ENCODE results near the gene ANKMY2. TPM values are rescaled to one million over a fixed set of nuclear protein-coding genes. Genes with fewer than 3 reads are reported as not detected.

The ANKMY2 gene
- total RNA-seq, 5 donors from 2014 or later (not counting 1 experiment from before 2014, with no cell fraction given): 7.8 to 10.9 (median 10.0) TPM

DNA sequence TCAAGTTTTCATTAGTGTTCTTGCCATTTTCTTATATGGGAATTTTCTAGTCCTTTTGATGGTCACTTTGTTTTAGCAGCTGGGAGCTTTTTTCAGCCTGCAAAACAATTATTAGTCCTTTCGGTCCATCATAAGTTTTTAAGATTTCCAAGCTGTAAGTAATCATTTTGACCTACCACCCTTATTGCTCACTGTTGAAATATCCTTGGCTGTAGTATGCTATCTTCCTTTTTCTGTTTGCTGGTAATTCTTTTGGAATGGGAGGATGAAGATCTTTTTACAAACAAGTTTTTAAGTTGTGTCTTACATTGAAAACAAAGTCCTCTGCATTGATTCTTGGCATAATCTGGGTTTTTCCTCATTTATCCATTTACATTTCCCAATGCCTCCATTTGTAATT is 24.5 kb upstream of the ANKMY2 start:
- no peaks in the 10 kb centered on the region for H3K27me3 ChIP-seq (replicated peaks in 1 of 2; ENCODE audit: control insufficient read depth in 2 of 2, extremely low read depth in 1 of 2, insufficient read depth in 2 of 2, low read length in 1 of 2)
- no peak overlapping the region for H3K27ac Mint-ChIP-seq
- no peaks in the 10 kb centered on the region for H3K9me3 Mint-ChIP-seq
- no peaks in the 10 kb centered on the region for H3K27me3 Mint-ChIP-seq
- WGBS (ENCODE audit: insufficient coverage): no CpG with 5 or more reads among the region's 1 CpG
- H3K27ac ChIP-seq (ENCODE audit: low read length): no peak overlapping the region
- ATAC-seq (replicated peaks in 1 of 4) (no peak), DNase-seq (no peak)
- H3K4me3 Mint-ChIP-seq: no peak overlapping the region
- H3K4me3 ChIP-seq (ENCODE audit: control insufficient read depth in 1 of 2, extremely low read depth in 1 of 2, low read length in 1 of 2): no peak overlapping the region
- no peaks in the 10 kb centered on the region for H3K4me1 ChIP-seq (ENCODE audit: control insufficient read depth in 1 of 2, extremely low read depth in 1 of 2, insufficient read depth in 2 of 2, low read length in 2 of 2)
- ChIA-PET POLR2A (no interaction called here), CTCF (interaction anchor here in 1 of 2 donors (0.7 kb wide), 1 partner anchor 14 kb away, joined by 4 read pairs; no protein-coding TSS in a partner anchor)
- H3K36me3 Mint-ChIP-seq: peaks cover 60% of the 10 kb centered on the region
- H3K4me1 Mint-ChIP-seq: peaks cover 6 to 30% (median 21%) of the 10 kb centered on the region in 3 donors
- no peaks in the 10 kb centered on the region for H3K9me3 ChIP-seq
- H3K36me3 ChIP-seq (ENCODE audit: control insufficient read depth in 2 of 2, extremely low read depth in 1 of 2, insufficient read depth in 1 of 2, low read length in 1 of 2): peaks cover 0 to 20% of the 10 kb centered on the region in 2 donors

DNA sequence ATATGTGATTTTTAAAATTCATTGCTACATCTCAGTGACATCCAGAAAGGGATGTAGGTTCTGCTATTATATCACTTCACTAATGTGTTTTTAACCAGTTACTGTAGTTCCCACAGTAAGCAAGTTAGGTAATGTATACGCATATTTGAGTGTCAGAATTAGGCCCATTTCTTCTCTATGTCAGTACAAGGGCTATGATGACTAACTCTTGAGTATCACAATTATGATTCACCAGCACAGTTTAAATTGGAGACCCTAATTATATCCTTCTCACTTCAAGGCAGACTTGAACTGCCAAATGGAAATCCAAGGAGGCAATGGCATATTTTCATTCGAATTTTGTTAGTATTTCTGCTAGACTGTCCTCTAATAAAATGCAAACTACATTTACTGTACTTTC is 24.0 kb upstream of the ANKMY2 start:
- no peak overlapping the region for H3K27ac ChIP-seq (ENCODE audit: low read length)
- H3K4me3 ChIP-seq (ENCODE audit: control insufficient read depth in 1 of 2, extremely low read depth in 1 of 2, low read length in 1 of 2): no peak overlapping the region
- whole genome bisulfite sequencing (ENCODE audit: insufficient coverage): no CpG with 5 or more reads among the region's 2 CpGs
- H3K9me3 ChIP-seq: no peaks in the 10 kb centered on the region
- no peaks in the 10 kb centered on the region for H3K27me3 Mint-ChIP-seq
- H3K36me3 Mint-ChIP-seq: peaks cover 59% of the 10 kb centered on the region
- H3K4me1 ChIP-seq (ENCODE audit: control insufficient read depth in 1 of 2, extremely low read depth in 1 of 2, insufficient read depth in 2 of 2, low read length in 2 of 2): no peaks in the 10 kb centered on the region
- H3K9me3 Mint-ChIP-seq: no peaks in the 10 kb centered on the region
- no peak overlapping the region for H3K27ac Mint-ChIP-seq
- DNase-seq: no peak
- CTCF ChIA-PET: interaction anchor here in 1 of 2 donors (0.7 kb wide), 1 partner anchor 14 kb away, joined by 4 read pairs; no protein-coding TSS in a partner anchor
- no peak overlapping the region for H3K4me3 Mint-ChIP-seq
- peaks cover 6 to 30% (median 21%) of the 10 kb centered on the region in 3 donors for H3K4me1 Mint-ChIP-seq
- ATAC-seq (replicated peaks in 1 of 4): no peak
- no peaks in the 10 kb centered on the region for H3K27me3 ChIP-seq (replicated peaks in 1 of 2; ENCODE audit: control insufficient read depth in 2 of 2, extremely low read depth in 1 of 2, insufficient read depth in 2 of 2, low read length in 1 of 2)
- peaks cover 0 to 17% of the 10 kb centered on the region in 2 donors for H3K36me3 ChIP-seq (ENCODE audit: control insufficient read depth in 2 of 2, extremely low read depth in 1 of 2, insufficient read depth in 1 of 2, low read length in 1 of 2)
- POLR2A ChIA-PET: no interaction called here

DNA sequence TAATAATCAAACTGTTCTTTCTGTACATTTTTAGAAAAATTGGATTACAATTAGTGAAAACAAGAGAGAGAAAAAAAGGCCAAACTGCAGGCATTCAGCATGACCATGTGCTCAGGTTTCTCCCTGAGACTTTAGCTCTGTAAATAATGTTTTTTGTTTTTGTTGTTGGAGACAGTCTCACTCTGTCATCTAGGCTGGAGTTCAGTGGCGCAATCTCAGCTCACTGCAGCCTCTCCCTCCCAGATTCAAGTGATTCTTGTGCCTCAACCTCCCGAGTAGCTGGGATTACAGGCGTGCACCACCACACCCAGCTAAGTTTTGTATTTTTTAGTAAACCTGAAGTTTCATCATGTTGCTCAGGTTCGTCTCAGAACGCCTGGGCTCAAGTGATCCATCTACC is 23.4 kb upstream of the ANKMY2 start:
- ChIA-PET CTCF (no interaction called here), POLR2A (no interaction called here)
- H3K36me3 ChIP-seq (ENCODE audit: control insufficient read depth in 2 of 2, extremely low read depth in 1 of 2, insufficient read depth in 1 of 2, low read length in 1 of 2): peaks cover 0 to 13% of the 10 kb centered on the region in 2 donors
- H3K27ac ChIP-seq (ENCODE audit: low read length): no peak overlapping the region
- DNase-seq (no peak), ATAC-seq (replicated peaks in 1 of 4) (no peak)
- H3K4me1 ChIP-seq (ENCODE audit: control insufficient read depth in 1 of 2, extremely low read depth in 1 of 2, insufficient read depth in 2 of 2, low read length in 2 of 2): no peaks in the 10 kb centered on the region
- Mint-ChIP-seq H3K4me1 (peaks cover 10 to 30% (median 23%) of the 10 kb centered on the region in 3 donors), H3K4me3 (no peak overlapping the region), H3K27me3 (no peaks in the 10 kb centered on the region), H3K36me3 (peaks cover 64% of the 10 kb centered on the region), H3K9me3 (no peaks in the 10 kb centered on the region), H3K27ac (no peak overlapping the region)
- H3K4me3 ChIP-seq (ENCODE audit: control insufficient read depth in 1 of 2, extremely low read depth in 1 of 2, low read length in 1 of 2): no peak overlapping the region
- H3K27me3 ChIP-seq (replicated peaks in 1 of 2; ENCODE audit: control insufficient read depth in 2 of 2, extremely low read depth in 1 of 2, insufficient read depth in 2 of 2, low read length in 1 of 2): no peaks in the 10 kb centered on the region
- H3K9me3 ChIP-seq: no peaks in the 10 kb centered on the region
- WGBS (ENCODE audit: insufficient coverage): 100% methylated on average over 1 of the region's 5 CpGs

DNA sequence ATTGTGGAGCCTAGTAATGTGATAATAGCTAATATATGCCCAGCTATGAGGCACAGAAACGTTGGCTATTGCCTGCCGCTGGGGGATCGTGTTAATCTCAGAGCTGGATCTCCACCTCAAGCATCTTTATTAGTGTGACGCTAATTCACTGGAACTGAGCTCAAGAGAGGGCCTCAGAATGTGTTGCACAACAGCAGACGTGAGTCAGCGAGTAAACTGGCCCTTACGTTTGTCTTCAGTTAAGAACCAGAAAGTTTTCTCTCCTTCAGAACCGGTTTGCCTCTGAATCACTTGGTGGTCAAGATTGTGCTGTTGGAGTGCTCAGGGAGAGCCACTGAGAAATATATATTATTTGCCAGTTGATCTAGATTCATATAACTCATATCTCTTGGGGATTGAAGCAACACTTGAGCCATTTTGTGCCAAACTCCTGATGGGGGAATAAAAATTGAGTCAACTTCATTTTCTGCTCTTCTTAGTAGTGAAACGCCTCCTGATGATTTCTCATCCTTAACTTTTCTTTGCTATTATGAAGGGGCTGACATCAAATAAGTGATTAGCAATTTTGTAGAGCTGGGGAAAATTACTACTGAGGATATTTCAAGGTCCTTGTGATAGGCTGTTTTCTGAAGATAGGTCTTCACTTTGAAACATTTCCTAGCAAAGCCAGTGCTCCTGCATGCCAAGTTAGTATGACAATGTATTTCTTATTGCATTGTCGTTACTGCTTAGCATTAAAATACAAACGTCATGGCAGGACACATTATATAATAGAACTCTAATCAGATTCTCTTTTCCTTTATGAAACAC is 22.7 kb upstream of the ANKMY2 start:
- Mint-ChIP-seq H3K27me3 (no peaks in the 10 kb centered on the region), H3K4me3 (no peak overlapping the region), H3K27ac (no peak overlapping the region), H3K4me1 (peaks cover 10 to 30% (median 23%) of the 10 kb centered on the region in 3 donors), H3K36me3 (peaks cover 63% of the 10 kb centered on the region), H3K9me3 (no peaks in the 10 kb centered on the region)
- Histone ChIP-seq H3K4me1 (ENCODE audit: control insufficient read depth in 1 of 2, extremely low read depth in 1 of 2, insufficient read depth in 2 of 2, low read length in 2 of 2) (no peaks in the 10 kb centered on the region), H3K9me3 (no peaks in the 10 kb centered on the region), H3K4me3 (ENCODE audit: control insufficient read depth in 1 of 2, extremely low read depth in 1 of 2, low read length in 1 of 2) (no peak overlapping the region), H3K27me3 (replicated peaks in 1 of 2; ENCODE audit: control insufficient read depth in 2 of 2, extremely low read depth in 1 of 2, insufficient read depth in 2 of 2, low read length in 1 of 2) (no peaks in the 10 kb centered on the region), H3K27ac (ENCODE audit: low read length) (no peak overlapping the region), H3K36me3 (ENCODE audit: control insufficient read depth in 2 of 2, extremely low read depth in 1 of 2, insufficient read depth in 1 of 2, low read length in 1 of 2) (peaks cover 0 to 13% of the 10 kb centered on the region in 2 donors)
- no peak for ATAC-seq (replicated peaks in 1 of 4)
- peak in 2 of 35 experiments; percentile 16 to 26 for DNase-seq
- CTCF ChIA-PET: interaction anchor here in 1 of 2 donors (0.6 kb wide), 1 partner anchor 540 kb away, joined by 6 read pairs; no protein-coding TSS in a partner anchor
- POLR2A ChIA-PET: no interaction called here
- WGBS (ENCODE audit: insufficient coverage): 98% methylated on average over 7 of the region's 11 CpGs

DNA sequence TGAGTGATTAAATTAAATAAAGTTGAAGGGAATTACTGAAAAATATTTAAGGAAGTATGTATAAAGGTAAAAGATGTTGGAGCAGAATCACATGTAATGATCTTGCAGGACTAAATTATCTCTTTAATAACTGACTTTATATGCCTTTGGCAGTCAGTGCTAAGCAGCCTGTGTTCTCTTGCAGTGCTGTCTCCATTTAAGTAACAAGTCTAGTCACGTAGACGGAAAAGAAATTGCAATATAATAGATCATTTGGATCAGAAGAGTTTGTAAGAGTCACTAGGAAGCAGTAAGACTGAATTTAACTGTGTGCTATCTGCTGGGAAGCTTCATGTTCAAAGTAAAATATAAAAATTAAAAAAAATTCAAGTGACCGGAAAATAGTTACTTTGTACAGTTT is 21.8 kb upstream of the ANKMY2 start:
- CTCF ChIA-PET: no interaction called here
- no peak for DNase-seq

DNA sequence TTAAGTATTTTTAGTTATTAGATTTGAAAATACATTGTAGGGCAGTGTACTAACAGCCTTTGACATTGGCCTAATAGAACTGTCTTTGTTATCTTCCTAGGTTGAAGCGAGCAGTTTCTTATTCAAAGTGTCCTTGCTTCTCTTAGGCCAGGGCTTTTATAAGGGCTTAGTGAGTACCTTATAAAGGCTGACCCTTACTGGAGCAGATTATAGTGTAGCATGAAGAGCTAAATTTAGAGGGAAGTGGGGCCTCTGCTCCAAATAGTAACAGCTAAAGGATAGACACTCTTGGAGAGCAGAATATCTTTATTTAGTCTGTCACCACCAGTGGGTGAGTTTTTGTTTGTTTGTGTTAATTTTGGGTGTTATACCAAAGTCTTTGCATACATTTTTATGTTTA is 16.4 kb upstream of the ANKMY2 start:
- H3K4me3 Mint-ChIP-seq: no peak overlapping the region
- no peak for ATAC-seq (replicated peaks in 1 of 4)
- 100% methylated on average over 1 of the region's 1 CpG for WGBS (ENCODE audit: insufficient coverage)
- no peaks in the 10 kb centered on the region for H3K27me3 ChIP-seq (replicated peaks in 1 of 2; ENCODE audit: control insufficient read depth in 2 of 2, extremely low read depth in 1 of 2, insufficient read depth in 2 of 2, low read length in 1 of 2)
- H3K4me3 ChIP-seq (ENCODE audit: control insufficient read depth in 1 of 2, extremely low read depth in 1 of 2, low read length in 1 of 2): no peak overlapping the region
- peaks cover 16% of the 10 kb centered on the region for H3K36me3 Mint-ChIP-seq
- no peaks in the 10 kb centered on the region for H3K9me3 ChIP-seq
- POLR2A ChIA-PET: interaction anchor here in 1 of 2 donors (1.0 kb wide), 1 partner anchor 16 kb away, joined by 3 read pairs; the partner anchor contains the start of genes ANKMY2 and BZW2
- no peaks in the 10 kb centered on the region for H3K9me3 Mint-ChIP-seq
- DNase-seq: no peak
- no peaks in the 10 kb centered on the region for H3K27me3 Mint-ChIP-seq
- no peak overlapping the region for H3K27ac ChIP-seq (ENCODE audit: low read length)
- no peaks in the 10 kb centered on the region for H3K4me1 ChIP-seq (ENCODE audit: control insufficient read depth in 1 of 2, extremely low read depth in 1 of 2, insufficient read depth in 2 of 2, low read length in 2 of 2)
- H3K36me3 ChIP-seq (ENCODE audit: control insufficient read depth in 2 of 2, extremely low read depth in 1 of 2, insufficient read depth in 1 of 2, low read length in 1 of 2): peaks cover 0 to 8% of the 10 kb centered on the region in 2 donors
- H3K4me1 Mint-ChIP-seq: peaks cover 26 to 27% (median 27%) of the 10 kb centered on the region in 3 donors
- no peak overlapping the region for H3K27ac Mint-ChIP-seq
- CTCF ChIA-PET: interaction anchor here in 1 of 2 donors (0.5 kb wide), 1 partner anchor 1078 kb away, joined by 6 read pairs; no protein-coding TSS in a partner anchor

More for the DNA sequence above, 21.8 kb upstream of the ANKMY2 start:
- WGBS (ENCODE audit: insufficient coverage): 100% methylated on average over 2 of the region's 3 CpGs
- H3K9me3 Mint-ChIP-seq: no peaks in the 10 kb centered on the region
- H3K27me3 ChIP-seq (replicated peaks in 1 of 2; ENCODE audit: control insufficient read depth in 2 of 2, extremely low read depth in 1 of 2, insufficient read depth in 2 of 2, low read length in 1 of 2): no peaks in the 10 kb centered on the region
- H3K4me3 Mint-ChIP-seq: no peak overlapping the region
- POLR2A ChIA-PET: interaction anchor here (0.6 to 1.0 kb wide), 2 partner anchors 30 to 147 kb away, joined by 3 to 6 read pairs; no protein-coding TSS in a partner anchor
- H3K9me3 ChIP-seq: no peaks in the 10 kb centered on the region
- peaks cover 57% of the 10 kb centered on the region for H3K36me3 Mint-ChIP-seq
- H3K27ac ChIP-seq (ENCODE audit: low read length): no peak overlapping the region
- H3K27ac Mint-ChIP-seq: no peak overlapping the region
- no peak for ATAC-seq (replicated peaks in 1 of 4)
- H3K4me3 ChIP-seq (ENCODE audit: control insufficient read depth in 1 of 2, extremely low read depth in 1 of 2, low read length in 1 of 2): no peak overlapping the region
- H3K27me3 Mint-ChIP-seq: no peaks in the 10 kb centered on the region
- H3K36me3 ChIP-seq (ENCODE audit: control insufficient read depth in 2 of 2, extremely low read depth in 1 of 2, insufficient read depth in 1 of 2, low read length in 1 of 2): peaks cover 0 to 13% of the 10 kb centered on the region in 2 donors
- no peaks in the 10 kb centered on the region for H3K4me1 ChIP-seq (ENCODE audit: control insufficient read depth in 1 of 2, extremely low read depth in 1 of 2, insufficient read depth in 2 of 2, low read length in 2 of 2)
- peaks cover 13 to 25% (median 25%) of the 10 kb centered on the region in 3 donors for H3K4me1 Mint-ChIP-seq

Measured in T-cell (primary cell).